ENCODE data around the gene L2HGDH. TPM values are rescaled to one million over a fixed set of nuclear protein-coding genes. Genes with fewer than 3 reads are reported as not detected.

L2HGDH gene
- total and polyA plus RNA-seq, 2 of the 4 experiments (the other 2 are of a cell fraction), result 3.1 to 3.8 TPM

DNA sequence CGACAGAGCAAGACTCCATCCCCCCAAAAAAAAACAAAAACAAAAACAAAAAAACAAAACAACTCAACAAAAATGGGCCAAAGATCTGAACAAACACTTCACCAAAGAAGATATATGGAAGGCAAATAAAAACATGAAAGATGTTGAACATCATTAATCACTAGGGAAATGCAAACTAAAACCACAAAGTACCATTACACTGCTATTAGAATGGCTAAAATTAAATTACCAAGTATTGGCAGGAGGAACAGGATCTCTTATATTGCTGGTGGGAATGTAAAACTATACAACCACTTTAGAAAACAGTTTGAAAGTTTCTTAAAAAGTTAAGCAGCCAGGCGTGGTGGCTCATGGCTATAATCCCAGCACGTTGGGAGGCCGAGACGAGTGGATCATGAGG lies 93.5 kb downstream of the L2HGDH start:
- WGBS, 2 experiments (ENCODE audit: extremely low coverage in 2 of 2, insufficient read length in 1 of 2), result 96% methylated on average over 4 of the region's 5 CpGs; no CpG with 5 or more reads in 1 of the 2 experiments
- H3K4me3 ChIP-seq (ENCODE audit: insufficient read depth, low read depth, low read length), result no peak overlapping the region
- peaks cover 7% of the 10 kb centered on the region for H3K9me1 ChIP-seq (ENCODE audit: insufficient read depth, low read length)
- H4K20me1 ChIP-seq (ENCODE audit: insufficient read depth, low read length), result peaks cover 31% of the 10 kb centered on the region
- H3K23ac ChIP-seq (ENCODE audit: low read depth, low read length), result no peak overlapping the region
- no peaks in the 10 kb centered on the region for H3K9me3 ChIP-seq (ENCODE audit: control insufficient read depth, insufficient read depth, low read length)
- H4K5ac ChIP-seq (ENCODE audit: low read depth, low read length), result no peak overlapping the region
- H3K4ac ChIP-seq (ENCODE audit: low read depth, low read length), result no peak overlapping the region
- no peak overlapping the region for H2BK15ac ChIP-seq (ENCODE audit: low read depth, low read length)
- no TSS peak for BruUV-seq (replicated peaks)
- H3K27me3 ChIP-seq (ENCODE audit: control insufficient read depth, insufficient read depth, low read length), result no peaks in the 10 kb centered on the region
- H3K18ac ChIP-seq (ENCODE audit: low read depth, low read length), result no peak overlapping the region
- no peak overlapping the region for H2AK9ac ChIP-seq (replicated peaks; ENCODE audit: low read depth, low read length, poor library complexity)
- H2AK5ac ChIP-seq (ENCODE audit: low read depth, low read length), result no peak overlapping the region
- in situ Hi-C loops (cut with MboI; ENCODE audit: low sequenced_read_pairs) (no loop called here), intact Hi-C loops (cut with micrococcal nuclease) (no loop called here), dilution Hi-C loops (cut with HindIII; ENCODE audit: low sequenced_read_pairs, unreplicated experiment) (no loop called here)
- H3K36me3 ChIP-seq (ENCODE audit: control insufficient read depth, insufficient read depth, low read length), result peaks cover 3% of the 10 kb centered on the region
- no peak overlapping the region for H3K27ac ChIP-seq (ENCODE audit: insufficient read depth, low read length)
- no peaks in the 10 kb centered on the region for H3K4me1 ChIP-seq (ENCODE audit: control insufficient read depth, insufficient read depth, low read length)
- DNase-seq (no peak), ATAC-seq (ENCODE audit: low read depth) (no peak)
- no peak overlapping the region for H2BK20ac ChIP-seq (ENCODE audit: low read depth, low read length)
- no peak overlapping the region for H3K9ac ChIP-seq (ENCODE audit: low read depth, low read length)
- no peak overlapping the region for H2BK120ac ChIP-seq (ENCODE audit: low read depth, low read length)
- no peak overlapping the region for H4K8ac ChIP-seq (ENCODE audit: low read depth in 2 of 2, low read length in 2 of 2)
- no peak overlapping the region for H3K14ac ChIP-seq (replicated peaks; ENCODE audit: low read depth, low read length)
- H2AFZ ChIP-seq (replicated peaks; ENCODE audit: low read length, poor library complexity), result no peak overlapping the region
- ChIA-PET POLR2A (ENCODE audit: unreplicated experiment) (no interaction called here), CTCF (no interaction called here)
- TF ChIP-seq RFX5 (IDR thresholded peaks at IDR 0.05; ENCODE audit: low read depth, low read length) (no peak), CEBPB (IDR thresholded peaks at IDR 0.05; ENCODE audit: low read depth, low read length) (no peak), CHD1 (IDR thresholded peaks at IDR 0.05; ENCODE audit: low read depth, low read length) (no peak), BHLHE40 (IDR thresholded peaks at IDR 0.05; ENCODE audit: low read depth, low read length) (no peak), FOS (IDR thresholded peaks at IDR 0.05; ENCODE audit: low read depth, low read length) (no peak), RAD21 (IDR thresholded peaks at IDR 0.05; ENCODE audit: low read length) (no peak), RCOR1 (IDR thresholded peaks at IDR 0.05; ENCODE audit: insufficient replicate concordance, low read length) (no peak), MAZ (IDR thresholded peaks at IDR 0.05; ENCODE audit: borderline replicate concordance, low read depth, low read length) (no peak), POLR2A (IDR thresholded peaks at IDR 0.05; ENCODE audit: low read depth, low read length) (no peak), MXI1 (IDR thresholded peaks at IDR 0.05; ENCODE audit: borderline replicate concordance, low read depth, low read length) (no peak), SMC3 (IDR thresholded peaks at IDR 0.05; ENCODE audit: low read depth, low read length) (no peak), MAFK (IDR thresholded peaks at IDR 0.05; ENCODE audit: low read depth, low read length) (no peak), NFE2L2 (IDR thresholded peaks at IDR 0.05; ENCODE audit: low read depth, low read length) (no peak)
- TF ChIP-seq, protein P1, sequence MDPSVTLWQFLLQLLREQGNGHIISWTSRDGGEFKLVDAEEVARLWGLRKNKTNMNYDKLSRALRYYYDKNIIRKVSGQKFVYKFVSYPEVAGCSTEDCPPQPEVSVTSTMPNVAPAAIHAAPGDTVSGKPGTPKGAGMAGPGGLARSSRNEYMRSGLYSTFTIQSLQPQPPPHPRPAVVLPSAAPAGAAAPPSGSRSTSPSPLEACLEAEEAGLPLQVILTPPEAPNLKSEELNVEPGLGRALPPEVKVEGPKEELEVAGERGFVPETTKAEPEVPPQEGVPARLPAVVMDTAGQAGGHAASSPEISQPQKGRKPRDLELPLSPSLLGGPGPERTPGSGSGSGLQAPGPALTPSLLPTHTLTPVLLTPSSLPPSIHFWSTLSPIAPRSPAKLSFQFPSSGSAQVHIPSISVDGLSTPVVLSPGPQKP (IDR thresholded peaks at IDR 0.05; ENCODE audit: borderline replicate concordance, low read depth, low read length), result no peak
- TF ChIP-seq, protein P2, sequence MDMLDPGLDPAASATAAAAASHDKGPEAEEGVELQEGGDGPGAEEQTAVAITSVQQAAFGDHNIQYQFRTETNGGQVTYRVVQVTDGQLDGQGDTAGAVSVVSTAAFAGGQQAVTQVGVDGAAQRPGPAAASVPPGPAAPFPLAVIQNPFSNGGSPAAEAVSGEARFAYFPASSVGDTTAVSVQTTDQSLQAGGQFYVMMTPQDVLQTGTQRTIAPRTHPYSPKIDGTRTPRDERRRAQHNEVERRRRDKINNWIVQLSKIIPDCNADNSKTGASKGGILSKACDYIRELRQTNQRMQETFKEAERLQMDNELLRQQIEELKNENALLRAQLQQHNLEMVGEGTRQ (IDR thresholded peaks at IDR 0.05; ENCODE audit: low read depth, low read length), result no peak
- no peak overlapping the region for H3K56ac ChIP-seq (ENCODE audit: extremely low read depth, insufficient read depth, low read length)
- no peak overlapping the region for H3K4me2 ChIP-seq (ENCODE audit: low read depth, low read length)
- H2BK5ac ChIP-seq (ENCODE audit: low read depth, low read length, poor library complexity, severe bottlenecking), result no peak overlapping the region
- no peak overlapping the region for H4K91ac ChIP-seq (ENCODE audit: insufficient read depth, low read depth, low read length)
- H3K79me1 ChIP-seq (ENCODE audit: low read depth in 1 of 2, low read length in 2 of 2), result peaks cover 17 to 52% of the 10 kb centered on the region in 2 experiments

Data from IMR-90 (cell line).